ENCODE data around the gene SLC13A2.
"Not testable (repeated sequence)": the region's sequence is repeated elsewhere in the genome, so short reads cannot be mapped to it uniquely, and the experiment has no call there.

Gene SLC13A2, protein sequence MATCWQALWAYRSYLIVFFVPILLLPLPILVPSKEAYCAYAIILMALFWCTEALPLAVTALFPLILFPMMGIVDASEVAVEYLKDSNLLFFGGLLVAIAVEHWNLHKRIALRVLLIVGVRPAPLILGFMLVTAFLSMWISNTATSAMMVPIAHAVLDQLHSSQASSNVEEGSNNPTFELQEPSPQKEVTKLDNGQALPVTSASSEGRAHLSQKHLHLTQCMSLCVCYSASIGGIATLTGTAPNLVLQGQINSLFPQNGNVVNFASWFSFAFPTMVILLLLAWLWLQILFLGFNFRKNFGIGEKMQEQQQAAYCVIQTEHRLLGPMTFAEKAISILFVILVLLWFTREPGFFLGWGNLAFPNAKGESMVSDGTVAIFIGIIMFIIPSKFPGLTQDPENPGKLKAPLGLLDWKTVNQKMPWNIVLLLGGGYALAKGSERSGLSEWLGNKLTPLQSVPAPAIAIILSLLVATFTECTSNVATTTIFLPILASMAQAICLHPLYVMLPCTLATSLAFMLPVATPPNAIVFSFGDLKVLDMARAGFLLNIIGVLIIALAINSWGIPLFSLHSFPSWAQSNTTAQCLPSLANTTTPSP

GRCh38 chr17:28473542-28473941 is at the start of gene SLC13A2:
SLC13A2 (plus strand) TSS chr17:28473644; CDS start chr17:28473713, 69 bp downstream.
- no peak for DNase-seq

DNA sequence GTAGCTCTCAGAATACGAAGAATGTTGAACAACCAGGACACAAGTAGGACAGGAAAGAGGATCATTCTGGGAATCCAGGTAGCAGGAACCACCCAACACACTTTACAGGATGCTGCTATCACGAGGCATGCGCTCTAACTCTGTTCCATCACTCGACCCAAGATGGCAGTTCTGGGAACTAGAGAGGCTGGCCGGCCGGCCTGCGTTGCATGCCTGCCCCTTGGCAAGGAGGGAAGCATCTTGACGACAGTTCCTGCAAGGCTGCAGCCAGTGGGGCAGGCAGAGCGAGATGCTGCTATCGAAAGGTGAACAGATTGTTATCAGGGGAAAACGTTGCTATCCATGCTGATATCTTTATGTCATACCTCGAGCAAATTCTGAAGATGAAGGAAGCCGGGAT is 48.2 kb upstream of the SLC13A2 start:
- no peak for DNase-seq

DNA sequence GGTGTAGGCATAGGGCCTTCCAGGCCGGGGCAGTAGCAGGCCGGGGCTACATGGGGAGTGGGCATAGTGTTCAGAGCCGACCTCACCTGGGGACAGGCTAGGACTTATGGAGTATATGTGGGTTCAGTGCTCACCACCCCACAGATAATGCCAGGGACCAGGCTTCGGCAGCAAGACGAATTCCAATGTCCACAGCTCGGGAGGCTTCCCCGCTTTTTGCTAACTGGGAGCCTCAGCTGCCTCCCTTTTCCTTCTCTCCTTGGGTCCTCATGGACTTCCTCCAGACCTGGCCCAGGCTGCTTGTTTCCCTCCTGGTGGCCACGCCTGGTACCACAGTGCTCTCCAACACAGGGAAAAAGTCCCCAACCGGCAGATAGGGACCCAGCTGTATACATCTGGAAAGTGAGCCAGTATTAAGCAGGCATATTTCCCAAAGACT is 47.3 kb upstream of the SLC13A2 start:
- DNase-seq: no peak

DNA sequence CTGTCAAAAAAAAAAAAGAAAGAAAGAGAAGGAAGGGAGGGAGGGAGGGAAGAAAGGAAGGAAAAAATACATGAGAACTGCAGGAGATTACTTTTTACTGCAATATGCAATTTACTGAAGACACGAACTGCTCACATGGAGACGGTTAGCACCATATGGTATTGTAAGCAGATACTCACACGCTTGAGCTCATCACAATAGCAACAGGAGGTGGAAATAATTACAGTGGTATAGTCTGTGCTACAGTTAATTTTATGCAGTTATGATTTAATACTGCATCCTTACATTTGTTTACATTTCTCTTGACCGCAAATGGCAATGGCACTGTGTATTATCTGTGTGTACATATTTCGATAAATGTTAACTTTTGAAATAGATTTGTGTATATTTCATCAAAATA is 46.1 kb upstream of the SLC13A2 start:
- no peak for DNase-seq

- DNase-seq: not testable (repeated sequence)
Measured at GRCh38 chr17:28427982-28428381, 45.5 kb upstream of the SLC13A2 start.

DNA sequence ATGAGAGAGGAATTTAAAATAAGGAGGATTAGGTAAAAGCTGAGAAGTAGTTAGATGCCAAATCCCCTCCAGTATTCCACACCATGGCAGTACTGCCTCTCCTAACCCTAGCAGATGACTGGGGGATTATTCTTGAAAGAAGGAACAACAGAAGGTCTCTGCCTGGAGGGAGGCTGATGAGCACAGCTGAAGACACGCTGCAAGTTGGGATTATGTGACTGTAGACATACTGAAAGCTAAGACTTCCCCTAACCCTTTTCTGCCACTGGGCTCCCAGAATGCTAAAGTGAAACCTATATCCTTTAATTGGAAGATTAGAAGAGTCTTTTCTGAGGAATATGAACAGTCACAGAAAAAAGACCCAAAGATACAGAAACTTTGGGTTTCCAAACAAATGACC is 39.7 kb upstream of the SLC13A2 start:
- DNase-seq: no peak

DNA sequence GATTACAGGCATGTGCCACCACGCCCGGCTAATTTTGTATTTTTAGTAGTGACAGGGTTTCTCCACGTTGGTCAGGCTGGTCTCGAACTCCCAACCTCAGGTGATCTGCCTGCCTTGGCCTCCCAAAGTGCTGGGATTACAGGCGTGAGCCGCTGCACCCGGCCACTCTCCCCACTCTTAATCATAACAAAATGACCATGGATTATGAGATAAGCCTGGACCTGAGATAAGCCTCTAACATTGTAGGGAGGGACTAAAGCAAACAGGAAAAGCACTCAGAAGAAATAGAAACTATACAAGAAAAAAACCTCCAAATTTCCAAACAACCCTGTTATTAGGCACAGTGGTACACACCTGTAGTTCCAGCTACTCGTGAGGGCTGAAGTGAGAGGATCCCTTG is 39.1 kb upstream of the SLC13A2 start:
- DNase-seq: not testable (repeated sequence)

- no peak for DNase-seq
Measured at GRCh38 chr17:28443901-28444638, 29.4 kb upstream of the SLC13A2 start.

DNA sequence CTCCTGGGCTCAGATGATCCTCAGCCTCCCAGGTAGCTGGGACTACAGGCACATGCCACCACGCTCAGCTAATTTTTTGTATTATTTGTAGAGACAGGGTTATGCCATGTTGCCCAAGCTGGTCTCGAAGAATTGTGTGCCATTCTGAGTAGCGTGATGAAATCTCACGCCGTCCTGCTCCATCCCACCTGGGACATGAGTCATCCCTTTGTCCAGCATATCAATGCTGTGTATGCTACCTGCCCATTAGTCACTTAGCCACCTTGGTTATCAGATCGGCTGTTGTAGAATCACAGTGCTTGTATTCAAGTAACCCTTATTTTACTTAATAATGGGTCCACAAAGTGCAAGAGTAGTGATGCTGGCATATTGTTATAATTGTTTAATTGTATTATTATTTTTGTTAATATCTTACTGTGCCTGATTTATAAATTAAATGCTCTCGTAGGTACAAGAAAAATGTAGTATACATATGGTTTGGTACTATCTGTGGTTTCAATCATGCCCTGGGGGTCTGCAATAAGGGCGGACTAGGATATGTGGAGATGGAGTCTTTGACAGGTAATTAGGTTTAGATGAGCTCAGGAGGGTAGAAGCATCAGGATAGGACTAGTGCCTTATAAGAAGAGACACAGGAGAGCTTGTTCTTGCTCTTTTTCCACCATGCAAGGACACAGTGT is 26.6 kb upstream of the SLC13A2 start:
- no peak for DNase-seq

- DNase-seq: no peak
Measured at GRCh38 chr17:28447396-28447760, 26.1 kb upstream of the SLC13A2 start.

GRCh38 chr17:28449859-28450258 is 23.6 kb upstream of the SLC13A2 start:
- no peak for DNase-seq

GRCh38 chr17:28457890-28458289 is 15.6 kb upstream of the SLC13A2 start:
- no peak for DNase-seq

GRCh38 chr17:28458881-28459280 is 14.6 kb upstream of the SLC13A2 start:
- not testable (repeated sequence) for DNase-seq

GRCh38 chr17:28460901-28461300 is 12.5 kb upstream of the SLC13A2 start:
- no peak for DNase-seq

DNA sequence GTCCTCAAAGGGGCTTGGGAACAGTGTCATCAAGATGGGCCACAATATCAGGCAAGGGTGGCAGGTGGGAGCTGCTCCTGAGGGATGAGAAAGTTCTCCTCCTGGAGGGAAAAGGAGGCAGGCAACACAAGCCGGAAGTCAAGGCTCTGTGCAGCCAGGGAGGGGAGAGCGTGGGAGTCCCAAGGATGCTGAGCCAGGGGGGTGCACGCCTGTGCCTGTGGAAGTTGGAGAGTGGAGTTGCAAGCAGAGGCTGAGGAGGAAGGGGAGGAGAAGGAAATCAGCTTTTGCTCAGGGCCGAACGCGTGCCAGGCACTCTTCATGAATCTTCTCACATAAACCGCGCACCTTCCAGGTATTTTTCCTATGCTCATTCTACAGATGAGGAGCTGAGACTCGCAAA is 7.4 kb upstream of the SLC13A2 start:
- no peak for DNase-seq

- DNase-seq: no peak
Measured at GRCh38 chr17:28466521-28467048, 6.9 kb upstream of the SLC13A2 start.

DNA sequence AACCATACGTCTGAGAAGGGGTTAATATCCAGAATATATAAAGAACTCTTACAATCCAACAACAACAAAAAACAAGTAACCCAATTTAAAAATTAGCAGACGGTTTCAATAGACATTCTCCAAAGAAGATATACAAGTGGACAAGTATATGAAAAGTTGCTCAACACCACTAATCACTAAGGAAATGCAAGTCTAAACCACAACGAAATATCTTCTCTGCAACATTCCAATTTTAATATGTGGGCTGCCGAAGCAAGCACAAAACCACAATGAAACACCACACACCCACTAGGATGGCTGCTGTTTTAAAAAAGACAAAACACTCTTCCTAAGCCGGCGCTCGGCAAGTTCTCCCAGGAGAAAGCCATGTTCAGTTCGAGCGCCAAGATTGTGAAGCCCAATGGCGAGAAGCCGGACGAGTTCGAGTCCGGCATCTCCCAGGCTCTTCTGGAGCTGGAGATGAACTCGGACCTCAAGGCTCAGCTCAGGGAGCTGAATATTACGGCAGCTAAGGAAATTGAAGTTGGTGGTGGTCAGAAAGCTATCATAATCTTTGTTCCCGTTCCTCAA is 5.9 kb upstream of the SLC13A2 start:
- no peak for DNase-seq

DNA sequence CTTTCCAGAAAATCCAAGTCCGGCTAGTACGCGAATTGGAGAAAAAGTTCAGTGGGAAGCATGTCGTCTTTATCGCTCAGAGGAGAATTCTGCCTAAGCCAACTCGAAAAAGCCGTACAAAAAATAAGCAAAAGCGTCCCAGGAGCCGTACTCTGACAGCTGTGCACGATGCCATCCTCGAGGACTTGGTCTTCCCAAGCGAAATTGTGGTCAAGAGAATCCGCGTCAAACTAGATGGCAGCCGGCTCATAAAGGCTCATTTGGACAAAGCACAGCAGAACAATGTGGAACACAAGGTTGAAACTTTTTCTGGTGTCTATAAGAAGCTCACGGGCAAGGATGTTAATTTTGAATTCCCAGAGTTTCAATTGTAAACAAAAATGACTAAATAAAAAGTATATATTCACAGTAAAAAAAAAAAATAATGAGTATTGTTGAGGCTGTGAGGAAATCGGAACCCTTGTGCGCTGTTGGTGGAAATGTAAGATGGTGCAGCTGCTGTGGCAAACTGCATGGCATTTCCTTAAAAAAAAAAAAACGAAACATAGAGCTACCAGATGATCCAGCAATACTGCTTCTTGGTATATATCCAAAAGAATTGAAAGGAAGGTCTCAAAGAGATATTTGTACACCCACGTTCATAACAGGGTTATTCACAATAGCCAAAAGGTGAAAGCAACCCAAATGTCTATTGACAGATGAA is 5.3 kb upstream of the SLC13A2 start:
- not testable (repeated sequence) for DNase-seq

- peak; percentile 80 for DNase-seq
Measured at GRCh38 chr17:28468781-28469180, 4.7 kb upstream of the SLC13A2 start.

GRCh38 chr17:28469376-28469775 is 4.1 kb upstream of the SLC13A2 start:
- no peak for DNase-seq

- no peak for DNase-seq
Measured at GRCh38 chr17:28470266-28470913, 3.1 kb upstream of the SLC13A2 start.
